ENCODE results near the gene AKR7A2.

AKR7A2 gene

GRCh38 chr1:19333587-19334354 is 21.8 kb upstream of the AKR7A2 start:
- H3K4me1 ChIP-seq (ENCODE audit: control insufficient read depth, insufficient read depth, low read length, poor library complexity, severe bottlenecking): peaks cover 4% of the 10 kb centered on the region
- 81 to 97% methylated on average over 5 to 6 of the region's 9 CpGs for WGBS, 2 experiments (ENCODE audit: insufficient coverage in 2 of 2)
- no peak overlapping the region for H3K27ac ChIP-seq (ENCODE audit: low read depth, low read length, severe bottlenecking)
- no peak overlapping the region for H3K4me3 ChIP-seq (ENCODE audit: extremely low read depth, insufficient read depth, low read length, poor library complexity, severe bottlenecking)
- no peaks in the 10 kb centered on the region for H3K9me3 ChIP-seq (ENCODE audit: control insufficient read depth, low read length)
- peaks cover 6% of the 10 kb centered on the region for H3K36me3 ChIP-seq (ENCODE audit: control insufficient read depth, insufficient read depth, low read length)

GRCh38 chr1:19332832-19333231 is 20.9 kb upstream of the AKR7A2 start:
- peaks cover 4% of the 10 kb centered on the region for H3K4me1 ChIP-seq (ENCODE audit: control insufficient read depth, insufficient read depth, low read length, poor library complexity, severe bottlenecking)
- H3K9me3 ChIP-seq (ENCODE audit: control insufficient read depth, low read length): no peaks in the 10 kb centered on the region
- 89 to 94% methylated on average over 9 to 12 of the region's 12 CpGs for WGBS, 2 experiments (ENCODE audit: insufficient coverage in 2 of 2)
- no peaks in the 10 kb centered on the region for H3K36me3 ChIP-seq (ENCODE audit: control insufficient read depth, insufficient read depth, low read length)
- H3K4me3 ChIP-seq (ENCODE audit: extremely low read depth, insufficient read depth, low read length, poor library complexity, severe bottlenecking): no peak overlapping the region
- no peak overlapping the region for H3K27ac ChIP-seq (ENCODE audit: low read depth, low read length, severe bottlenecking)

- no peak overlapping the region for H3K27ac ChIP-seq (ENCODE audit: low read depth, low read length, severe bottlenecking)
- H3K36me3 ChIP-seq (ENCODE audit: control insufficient read depth, insufficient read depth, low read length): peaks cover 8% of the 10 kb centered on the region
- no peak overlapping the region for H3K4me3 ChIP-seq (ENCODE audit: extremely low read depth, insufficient read depth, low read length, poor library complexity, severe bottlenecking)
- H3K4me1 ChIP-seq (ENCODE audit: control insufficient read depth, insufficient read depth, low read length, poor library complexity, severe bottlenecking): peaks cover 4% of the 10 kb centered on the region
- no peaks in the 10 kb centered on the region for H3K9me3 ChIP-seq (ENCODE audit: control insufficient read depth, low read length)
- 91 to 92% methylated on average over 8 to 13 of the region's 13 CpGs for WGBS, 2 experiments (ENCODE audit: insufficient coverage in 2 of 2)
These were observed 19.4 kb upstream of the AKR7A2 start for GRCh38 chr1:19331262-19331878.

GRCh38 chr1:19330449-19331135 is 18.6 kb upstream of the AKR7A2 start:
- WGBS, 2 experiments (ENCODE audit: insufficient coverage in 2 of 2): 87 to 92% methylated on average over 5 to 6 of the region's 14 CpGs
- Histone ChIP-seq H3K36me3 (ENCODE audit: control insufficient read depth, insufficient read depth, low read length) (peaks cover 15% of the 10 kb centered on the region), H3K9me3 (ENCODE audit: control insufficient read depth, low read length) (no peaks in the 10 kb centered on the region), H3K27ac (ENCODE audit: low read depth, low read length, severe bottlenecking) (no peak overlapping the region), H3K4me1 (ENCODE audit: control insufficient read depth, insufficient read depth, low read length, poor library complexity, severe bottlenecking) (peaks cover 4% of the 10 kb centered on the region), H3K4me3 (ENCODE audit: extremely low read depth, insufficient read depth, low read length, poor library complexity, severe bottlenecking) (no peak overlapping the region)

GRCh38 chr1:19329611-19330010 is 17.7 kb upstream of the AKR7A2 start:
- peaks cover 24% of the 10 kb centered on the region for H3K36me3 ChIP-seq (ENCODE audit: control insufficient read depth, insufficient read depth, low read length)
- WGBS, 2 experiments (ENCODE audit: insufficient coverage in 2 of 2): 92 to 94% methylated on average over 5 of the region's 5 CpGs
- peaks cover 4% of the 10 kb centered on the region for H3K4me1 ChIP-seq (ENCODE audit: control insufficient read depth, insufficient read depth, low read length, poor library complexity, severe bottlenecking)
- H3K27ac ChIP-seq (ENCODE audit: low read depth, low read length, severe bottlenecking): no peak overlapping the region
- no peak overlapping the region for H3K4me3 ChIP-seq (ENCODE audit: extremely low read depth, insufficient read depth, low read length, poor library complexity, severe bottlenecking)
- no peaks in the 10 kb centered on the region for H3K9me3 ChIP-seq (ENCODE audit: control insufficient read depth, low read length)

GRCh38 chr1:19329188-19329587 is 17.2 kb upstream of the AKR7A2 start:
- Histone ChIP-seq H3K4me3 (ENCODE audit: extremely low read depth, insufficient read depth, low read length, poor library complexity, severe bottlenecking) (no peak overlapping the region), H3K27ac (ENCODE audit: low read depth, low read length, severe bottlenecking) (no peak overlapping the region), H3K4me1 (ENCODE audit: control insufficient read depth, insufficient read depth, low read length, poor library complexity, severe bottlenecking) (peaks cover 3% of the 10 kb centered on the region), H3K36me3 (ENCODE audit: control insufficient read depth, insufficient read depth, low read length) (peaks cover 28% of the 10 kb centered on the region), H3K9me3 (ENCODE audit: control insufficient read depth, low read length) (no peaks in the 10 kb centered on the region)
- 95 to 97% methylated on average over 11 of the region's 13 CpGs for WGBS, 2 experiments (ENCODE audit: insufficient coverage in 2 of 2)

GRCh38 chr1:19328486-19328885 is 16.5 kb upstream of the AKR7A2 start:
- 98% methylated on average over 8 to 17 of the region's 18 CpGs for WGBS, 2 experiments (ENCODE audit: insufficient coverage in 2 of 2)

GRCh38 chr1:19327736-19328135 is 15.8 kb upstream of the AKR7A2 start:
- 93 to 97% methylated on average over 7 to 9 of the region's 9 CpGs for WGBS, 2 experiments (ENCODE audit: insufficient coverage in 2 of 2)
- H3K4me1 ChIP-seq (ENCODE audit: control insufficient read depth, insufficient read depth, low read length, poor library complexity, severe bottlenecking): no peaks in the 10 kb centered on the region
- H3K9me3 ChIP-seq (ENCODE audit: control insufficient read depth, low read length): no peaks in the 10 kb centered on the region
- H3K27ac ChIP-seq (ENCODE audit: low read depth, low read length, severe bottlenecking): no peak overlapping the region
- H3K4me3 ChIP-seq (ENCODE audit: extremely low read depth, insufficient read depth, low read length, poor library complexity, severe bottlenecking): no peak overlapping the region
- peaks cover 32% of the 10 kb centered on the region for H3K36me3 ChIP-seq (ENCODE audit: control insufficient read depth, insufficient read depth, low read length)

More at GRCh38 chr1:19328486-19328885, 16.5 kb upstream of the AKR7A2 start:
- no peak overlapping the region for H3K4me3 ChIP-seq (ENCODE audit: extremely low read depth, insufficient read depth, low read length, poor library complexity, severe bottlenecking)
- H3K4me1 ChIP-seq (ENCODE audit: control insufficient read depth, insufficient read depth, low read length, poor library complexity, severe bottlenecking): no peaks in the 10 kb centered on the region
- H3K9me3 ChIP-seq (ENCODE audit: control insufficient read depth, low read length): no peaks in the 10 kb centered on the region
- peaks cover 32% of the 10 kb centered on the region for H3K36me3 ChIP-seq (ENCODE audit: control insufficient read depth, insufficient read depth, low read length)
- H3K27ac ChIP-seq (ENCODE audit: low read depth, low read length, severe bottlenecking): no peak overlapping the region

GRCh38 chr1:19327301-19327700 is 15.4 kb upstream of the AKR7A2 start:
- Histone ChIP-seq H3K4me1 (ENCODE audit: control insufficient read depth, insufficient read depth, low read length, poor library complexity, severe bottlenecking) (no peaks in the 10 kb centered on the region), H3K27ac (ENCODE audit: low read depth, low read length, severe bottlenecking) (no peak overlapping the region), H3K4me3 (ENCODE audit: extremely low read depth, insufficient read depth, low read length, poor library complexity, severe bottlenecking) (no peak overlapping the region), H3K9me3 (ENCODE audit: control insufficient read depth, low read length) (no peaks in the 10 kb centered on the region), H3K36me3 (ENCODE audit: control insufficient read depth, insufficient read depth, low read length) (peaks cover 32% of the 10 kb centered on the region)
- WGBS, 2 experiments (ENCODE audit: insufficient coverage in 2 of 2): 93 to 97% methylated on average over 12 to 13 of the region's 16 CpGs

- Histone ChIP-seq H3K9me3 (ENCODE audit: control insufficient read depth, low read length) (no peaks in the 10 kb centered on the region), H3K4me3 (ENCODE audit: extremely low read depth, insufficient read depth, low read length, poor library complexity, severe bottlenecking) (no peak overlapping the region), H3K4me1 (ENCODE audit: control insufficient read depth, insufficient read depth, low read length, poor library complexity, severe bottlenecking) (no peaks in the 10 kb centered on the region), H3K27ac (ENCODE audit: low read depth, low read length, severe bottlenecking) (no peak overlapping the region), H3K36me3 (ENCODE audit: control insufficient read depth, insufficient read depth, low read length) (peaks cover 32% of the 10 kb centered on the region)
- 83 to 91% methylated on average over 5 to 6 of the region's 6 CpGs for WGBS, 2 experiments (ENCODE audit: insufficient coverage in 2 of 2)
These were observed 14.8 kb upstream of the AKR7A2 start for GRCh38 chr1:19326748-19327065.
